Measurements from ENCODE around the gene KRTAP19-7.

The KRTAP19-7 gene, protein sequence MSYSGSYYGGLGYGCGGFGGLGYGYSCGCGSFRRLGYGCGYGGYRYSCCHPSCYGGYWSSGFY

DNA sequence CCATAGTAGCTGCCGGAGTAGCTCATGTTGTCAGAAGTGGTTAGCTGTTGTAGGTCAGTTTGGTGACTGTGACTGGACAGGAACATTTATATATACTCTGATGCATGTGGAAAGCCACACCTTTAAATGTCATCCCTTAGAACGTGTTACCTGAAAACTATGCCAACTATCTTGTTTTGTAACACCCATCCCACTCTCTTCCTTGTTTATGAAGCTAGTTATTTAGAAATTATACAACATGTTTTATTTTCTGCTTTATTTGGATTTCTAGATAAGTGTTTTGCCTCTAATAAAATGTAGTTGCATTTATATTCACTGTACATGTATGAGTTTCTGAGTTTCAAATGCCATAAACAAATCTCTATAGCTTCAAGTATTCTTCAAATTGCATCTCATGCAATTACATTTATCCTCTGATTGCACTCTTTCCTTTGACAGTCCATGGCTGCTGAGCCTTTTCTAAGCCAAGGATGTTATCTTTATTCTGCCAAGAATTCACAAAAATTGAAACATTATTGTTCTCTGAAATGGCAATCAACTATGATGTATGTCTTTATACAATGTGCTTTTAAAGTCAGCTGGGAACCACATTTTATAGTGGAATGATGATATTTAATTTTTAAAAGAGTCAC is at the start of gene KRTAP19-7:
Gene KRTAP19-7 (minus strand): TSS at position 51 of the 632 bp plus-strand sequence. CDS start 25 bp downstream, at position 26.
- no peak for DNase-seq
- in situ Hi-C loops (cut with MboI; ENCODE audit: low pct_unique_long_range_greater_than_20kb, low sequenced_read_pairs), result no loop called here

DNA sequence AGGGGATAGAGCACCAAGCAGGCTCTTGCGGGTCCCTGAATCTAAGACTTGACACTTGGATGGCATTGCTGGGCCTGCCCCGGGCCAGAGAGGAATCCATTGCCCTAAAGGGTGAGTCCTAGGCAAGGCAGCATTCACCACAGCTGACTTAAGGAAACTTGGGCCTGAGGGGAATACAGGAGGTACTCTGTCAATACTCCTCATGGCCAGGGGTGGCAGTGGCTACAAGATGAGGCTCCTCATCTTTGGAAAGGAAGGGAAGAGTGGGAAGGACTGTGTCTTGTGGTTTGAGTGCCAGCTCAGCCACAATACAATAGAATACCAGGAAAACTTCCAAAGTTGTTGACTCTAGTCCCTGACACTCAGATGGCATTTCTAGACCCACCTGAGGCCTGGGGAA is 44.9 kb upstream of the KRTAP19-7 start:
- in situ Hi-C loops (cut with MboI; ENCODE audit: low pct_unique_long_range_greater_than_20kb, low sequenced_read_pairs), result no loop called here
- DNase-seq, result no peak

DNA sequence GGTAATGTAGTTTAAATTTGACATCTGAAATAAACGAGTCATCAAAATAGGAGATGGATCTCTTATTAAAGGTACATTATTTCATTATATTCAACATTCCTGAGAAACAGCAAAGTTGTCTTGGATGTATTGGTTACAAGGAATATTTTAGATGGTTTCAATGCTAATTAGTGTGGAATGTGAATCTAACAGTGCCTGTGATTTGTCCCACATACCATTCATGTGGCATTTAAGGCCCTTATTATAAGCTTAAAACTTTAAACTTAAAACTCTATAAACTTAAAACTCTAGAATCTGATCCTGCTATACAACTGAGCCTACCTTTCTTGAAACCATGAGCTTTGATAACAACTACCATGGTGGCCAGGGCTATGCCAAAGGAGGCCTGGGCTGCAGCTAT is 39.7 kb upstream of the KRTAP19-7 start, which contains the start of gene KRTAP22-1:
Gene KRTAP22-1 (plus strand): TSS at position 301 of the 400 bp plus-strand sequence.
- DNase-seq, result no peak
- in situ Hi-C loops (cut with MboI; ENCODE audit: low pct_unique_long_range_greater_than_20kb, low sequenced_read_pairs), result no loop called here

DNA sequence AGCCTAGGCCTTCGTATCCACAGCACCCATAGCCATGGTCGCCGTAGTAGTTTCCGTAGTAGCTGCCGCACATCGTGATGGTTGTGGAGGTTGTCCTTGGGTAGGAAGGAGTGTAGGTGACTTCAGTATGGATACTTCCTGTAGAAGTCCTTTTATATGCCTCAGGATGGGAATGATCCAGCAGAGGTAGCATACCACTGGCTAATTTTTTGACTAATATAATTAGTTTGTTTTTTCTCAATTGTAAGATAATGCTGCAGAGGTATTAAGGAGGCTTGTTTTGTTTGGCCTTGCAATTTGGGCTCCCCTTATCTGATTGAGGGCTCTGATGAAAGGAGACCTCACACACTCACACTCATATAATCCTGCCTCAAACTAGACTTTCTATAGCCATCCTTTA is 37.7 kb upstream of the KRTAP19-7 start, which contains the start of gene KRTAP6-2:
Gene KRTAP6-2 (minus strand): TSS at position 101 of the 400 bp plus-strand sequence. CDS start 28 bp downstream, at position 73.
- DNase-seq, result no peak
- in situ Hi-C loops (cut with MboI; ENCODE audit: low pct_unique_long_range_greater_than_20kb, low sequenced_read_pairs), result no loop called here

DNA sequence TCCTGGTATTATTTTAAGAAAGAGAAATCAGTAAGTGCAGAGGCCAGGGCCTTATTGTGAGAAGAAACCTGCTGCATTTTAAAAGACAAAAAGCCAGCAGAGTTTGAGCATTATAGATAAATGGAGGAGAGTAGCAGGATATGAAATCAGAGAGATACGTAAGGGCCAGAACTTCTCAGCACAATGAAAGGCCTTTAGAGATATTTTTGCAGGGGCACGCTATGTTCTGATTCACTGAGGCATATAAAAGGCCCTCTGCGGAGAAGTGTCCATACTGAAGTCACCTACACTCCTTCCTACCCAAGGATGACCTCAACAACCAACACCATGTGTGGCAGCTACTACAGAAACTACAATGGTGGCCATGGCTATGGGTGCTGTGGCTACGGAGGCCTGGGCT is 31.0 kb upstream of the KRTAP19-7 start, which contains the start of gene KRTAP6-3:
Gene KRTAP6-3 (plus strand): TSS at position 301 of the 400 bp plus-strand sequence. CDS start 6 bp downstream, at position 307.
- in situ Hi-C loops (cut with MboI; ENCODE audit: low pct_unique_long_range_greater_than_20kb, low sequenced_read_pairs), result no loop called here
- DNase-seq, result no peak

DNA sequence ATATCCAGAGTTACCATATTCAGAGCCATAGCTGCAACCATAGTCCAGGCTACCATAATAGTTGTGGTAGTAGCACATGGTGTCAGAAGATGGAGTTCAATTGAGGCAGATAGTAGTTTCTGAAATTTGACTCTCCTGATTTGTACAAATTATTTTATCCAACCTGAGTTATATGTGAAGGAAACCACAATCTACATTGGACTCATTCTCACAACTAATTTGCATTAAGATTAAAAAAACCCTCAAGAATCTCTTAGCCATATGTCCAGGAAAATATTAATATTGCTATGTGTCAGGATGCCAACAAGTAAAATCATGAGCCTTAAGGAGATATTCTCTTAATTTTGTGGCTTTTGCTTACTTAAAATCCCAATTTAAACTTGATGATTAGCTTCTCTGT is 29.2 kb upstream of the KRTAP19-7 start, which contains the start of gene KRTAP22-2:
Gene KRTAP22-2 (minus strand): TSS at position 101 of the 400 bp plus-strand sequence.
- in situ Hi-C loops (cut with MboI; ENCODE audit: low pct_unique_long_range_greater_than_20kb, low sequenced_read_pairs), result no loop called here
- DNase-seq, result no peak

DNA sequence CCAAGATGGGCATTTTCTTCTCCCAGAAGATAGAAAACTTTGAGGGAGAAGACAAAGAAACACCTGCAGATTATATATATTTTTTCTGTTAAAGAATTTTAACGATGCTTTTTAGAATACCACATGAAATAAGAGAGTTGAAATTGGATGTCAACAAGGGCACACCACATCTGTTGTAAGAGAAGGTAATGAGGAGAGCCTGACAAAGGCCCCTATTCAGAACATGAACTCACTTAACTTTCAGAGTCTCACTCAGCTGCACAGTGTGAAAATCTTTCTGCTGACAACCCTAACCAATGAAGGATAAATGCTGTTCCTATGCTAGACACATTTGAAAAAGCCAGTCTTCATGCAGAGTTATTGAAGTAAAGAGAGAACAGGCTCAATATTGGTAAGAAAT is 21.8 kb upstream of the KRTAP19-7 start:
- in situ Hi-C loops (cut with MboI; ENCODE audit: low pct_unique_long_range_greater_than_20kb, low sequenced_read_pairs), result no loop called here
- DNase-seq, result no peak

DNA sequence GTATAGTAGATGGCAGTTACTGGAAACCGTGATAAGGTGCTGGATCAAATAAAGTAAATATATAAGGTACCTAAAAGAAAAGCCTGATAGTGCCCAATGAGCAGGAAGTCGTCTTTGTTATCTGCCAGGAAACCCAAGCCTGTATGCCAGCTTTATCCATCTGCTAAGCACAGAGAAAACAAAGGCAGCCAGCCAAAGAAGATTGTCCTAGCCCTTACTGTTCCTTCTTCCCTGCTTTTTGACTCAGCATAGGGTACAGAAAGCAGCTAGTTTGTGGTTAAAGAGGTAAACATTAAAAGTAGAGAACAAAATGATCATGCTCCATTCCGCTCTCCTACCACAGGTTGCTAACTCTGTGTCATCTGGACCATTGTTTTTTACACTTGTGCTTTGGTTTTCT is 19.0 kb upstream of the KRTAP19-7 start:
- in situ Hi-C loops (cut with MboI; ENCODE audit: low pct_unique_long_range_greater_than_20kb, low sequenced_read_pairs), result no loop called here
- DNase-seq, result no peak

DNA sequence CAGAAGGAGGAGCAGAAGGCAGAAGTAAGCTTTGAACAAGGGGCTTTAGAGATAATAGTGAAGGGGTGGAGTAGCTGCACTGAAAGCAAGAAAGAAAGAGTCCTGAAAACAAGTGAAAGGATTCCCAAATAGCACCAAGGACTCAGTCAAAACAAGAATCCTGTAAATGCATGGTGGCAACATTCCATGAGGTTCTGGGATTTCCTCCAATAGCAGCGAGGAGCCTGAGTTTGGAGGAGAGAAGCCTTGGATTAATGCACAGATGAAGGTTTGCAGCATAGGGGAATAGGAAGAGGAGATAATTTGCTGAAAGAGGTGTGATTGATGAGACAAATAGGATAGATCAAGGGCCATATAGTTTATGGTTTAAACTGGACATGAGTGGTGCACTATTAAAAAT is 18.2 kb upstream of the KRTAP19-7 start:
- DNase-seq, result no peak

DNA sequence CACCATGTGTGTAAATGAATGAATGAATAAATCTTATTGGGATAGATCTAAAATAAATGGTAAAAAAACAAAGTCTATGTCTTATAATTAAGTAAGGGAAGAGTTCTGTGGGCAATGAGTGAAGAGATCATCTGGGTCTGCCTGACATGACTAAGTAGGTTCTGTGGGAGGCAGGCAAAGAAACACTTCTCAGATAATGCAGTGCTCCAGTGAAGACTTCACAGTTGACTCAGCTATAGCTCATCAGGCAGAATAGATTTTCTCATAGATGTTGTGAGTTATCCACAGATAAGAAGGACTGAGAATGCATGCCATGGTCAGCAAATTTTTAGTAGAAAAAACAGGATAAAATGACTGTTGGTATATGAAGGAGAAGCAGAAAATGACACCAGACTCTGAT is 16.7 kb upstream of the KRTAP19-7 start:
- DNase-seq, result no peak
- in situ Hi-C loops (cut with MboI; ENCODE audit: low pct_unique_long_range_greater_than_20kb, low sequenced_read_pairs), result no loop called here

More for the DNA sequence above, 18.2 kb upstream of the KRTAP19-7 start:
- in situ Hi-C loops (cut with MboI; ENCODE audit: low pct_unique_long_range_greater_than_20kb, low sequenced_read_pairs), result no loop called here

DNA sequence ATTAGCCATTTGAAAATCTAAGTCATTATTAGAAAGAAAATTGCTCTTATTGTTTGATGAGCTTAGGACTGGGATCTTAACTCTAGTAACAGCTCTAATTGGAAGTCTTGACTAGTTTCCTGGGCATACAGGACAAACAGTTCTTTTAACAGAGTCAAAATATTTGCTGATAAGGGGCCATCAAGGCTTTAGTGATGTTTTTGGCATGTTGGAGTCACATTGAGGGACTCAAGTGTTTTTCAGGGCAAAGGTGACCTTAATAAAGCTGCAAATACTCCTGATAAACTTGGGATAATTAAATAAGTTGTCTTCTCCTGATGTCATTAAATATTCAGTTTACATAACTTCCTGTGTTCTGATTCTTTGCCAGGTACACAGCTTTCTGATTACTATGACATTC is 6.5 kb upstream of the KRTAP19-7 start:
- in situ Hi-C loops (cut with MboI; ENCODE audit: low pct_unique_long_range_greater_than_20kb, low sequenced_read_pairs), result no loop called here
- no peak for DNase-seq

DNA sequence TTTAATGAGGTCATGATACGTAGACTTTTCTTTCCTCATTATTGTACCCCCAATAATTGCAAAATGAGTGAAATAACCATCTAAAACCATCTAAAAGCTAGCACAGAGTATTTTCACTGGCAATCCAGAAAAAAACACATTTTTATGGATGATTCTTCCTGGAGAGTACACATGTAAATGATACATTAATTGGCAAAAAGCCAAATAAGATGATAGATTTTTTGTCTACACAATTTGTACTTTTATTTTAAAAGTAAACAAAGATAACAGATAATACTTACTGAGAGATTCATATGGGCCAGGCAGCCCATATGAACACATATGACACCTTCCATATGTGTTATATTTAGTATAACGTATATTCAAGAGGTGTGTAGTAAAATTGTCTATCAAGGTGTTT is 2.5 kb upstream of the KRTAP19-7 start:
- in situ Hi-C loops (cut with MboI; ENCODE audit: low pct_unique_long_range_greater_than_20kb, low sequenced_read_pairs), result no loop called here
- no peak for DNase-seq

DNA sequence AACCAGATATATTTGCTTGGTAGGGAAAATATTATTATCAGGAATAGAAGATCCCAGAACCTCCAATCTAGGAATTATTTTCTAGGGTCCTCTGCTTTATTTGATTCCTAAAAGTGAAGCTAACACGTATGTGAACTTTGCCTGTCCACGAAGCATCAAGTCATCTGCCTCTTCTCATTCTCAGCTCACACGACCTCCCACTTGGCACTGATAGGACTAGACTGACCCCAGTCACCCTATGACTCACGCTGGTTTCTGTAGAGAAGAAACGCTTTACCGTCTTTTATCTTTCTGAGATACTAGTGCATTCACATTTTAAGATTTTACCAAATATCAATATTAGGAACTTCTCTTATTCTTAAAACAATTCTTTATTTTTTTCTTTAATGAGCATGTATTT is 2.0 kb upstream of the KRTAP19-7 start:
- in situ Hi-C loops (cut with MboI; ENCODE audit: low pct_unique_long_range_greater_than_20kb, low sequenced_read_pairs), result no loop called here
- no peak for DNase-seq

DNA sequence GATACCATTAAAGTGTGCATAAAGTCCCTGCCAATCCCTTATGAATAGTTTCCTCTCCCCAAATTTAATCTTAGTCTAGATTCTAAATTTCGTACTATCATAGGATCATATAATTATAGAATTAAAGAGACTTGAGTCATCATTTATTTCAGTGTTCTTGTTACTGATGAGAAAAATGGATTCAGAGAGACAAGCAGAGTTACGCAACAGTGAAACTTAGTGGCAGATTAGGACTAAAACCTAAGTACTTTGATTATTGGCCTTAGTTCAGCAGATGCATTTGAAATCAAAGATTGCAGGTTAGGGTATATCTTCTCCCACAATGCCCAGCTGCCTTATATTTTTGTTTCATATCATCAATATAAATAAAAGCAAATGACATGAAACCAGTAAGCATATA is 843 bp upstream of the KRTAP19-7 start:
- DNase-seq, result no peak
- in situ Hi-C loops (cut with MboI; ENCODE audit: low pct_unique_long_range_greater_than_20kb, low sequenced_read_pairs), result no loop called here

DNA sequence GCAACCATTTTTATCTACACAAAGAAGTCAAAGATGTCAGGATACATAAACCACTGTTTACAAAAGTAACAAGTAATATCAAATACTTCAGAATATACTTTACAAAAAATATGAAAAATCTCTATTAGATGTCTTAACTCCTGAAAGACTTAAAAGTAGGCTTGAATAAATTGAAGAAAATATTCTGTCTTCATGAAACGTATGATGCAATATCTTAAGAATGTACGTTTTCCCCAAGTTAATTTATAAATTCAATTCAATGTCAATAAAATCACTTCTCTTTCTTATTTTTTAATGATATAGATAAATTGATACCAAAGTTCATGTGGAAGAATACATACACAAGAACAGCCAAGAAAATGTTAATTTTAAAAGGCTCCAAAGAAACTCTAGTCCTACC is 6.0 kb downstream of the KRTAP19-7 start:
- DNase-seq, result no peak
- in situ Hi-C loops (cut with MboI; ENCODE audit: low pct_unique_long_range_greater_than_20kb, low sequenced_read_pairs), result no loop called here

DNA sequence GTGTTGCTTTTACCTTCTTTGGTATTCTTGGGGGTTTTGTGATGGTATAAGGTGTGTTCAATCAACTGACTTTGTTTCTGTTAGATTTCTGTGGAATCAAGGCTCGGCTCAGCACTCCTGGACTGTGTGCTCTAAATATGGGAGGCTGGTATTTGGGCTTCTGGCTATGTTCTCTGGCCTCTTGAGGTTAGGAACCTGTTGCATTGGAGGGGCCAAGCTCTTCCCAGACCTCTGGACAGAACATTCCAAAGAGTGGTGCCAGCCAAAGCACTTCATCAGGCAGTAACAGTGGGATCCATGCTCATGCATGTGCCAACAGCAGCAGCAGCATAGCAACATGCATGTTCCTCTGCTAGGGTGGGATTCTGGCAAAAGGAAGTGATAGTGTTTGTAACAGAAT is 8.3 kb downstream of the KRTAP19-7 start:
- in situ Hi-C loops (cut with MboI; ENCODE audit: low pct_unique_long_range_greater_than_20kb, low sequenced_read_pairs), result no loop called here
- DNase-seq, result no peak

DNA sequence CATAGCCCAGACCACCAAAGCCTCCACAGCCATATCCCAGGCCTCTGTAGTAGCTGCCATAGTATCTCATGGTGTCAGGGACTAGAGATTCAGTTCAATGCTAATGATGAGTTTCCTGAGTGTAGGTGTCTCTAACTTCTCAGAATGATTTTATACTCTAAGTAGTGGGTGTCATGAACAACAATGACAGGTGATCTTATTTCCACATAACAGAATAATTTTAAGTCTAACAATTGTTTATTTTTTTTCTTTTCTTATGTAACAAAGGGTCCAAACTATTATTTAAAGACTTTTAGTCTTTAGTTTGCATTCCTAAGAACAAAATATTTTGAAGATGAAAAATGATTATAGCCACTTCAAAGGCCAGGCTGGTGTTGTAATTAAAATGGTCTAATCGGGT is 19.4 kb downstream of the KRTAP19-7 start, which contains the start of gene KRTAP19-6:
Gene KRTAP19-6 (minus strand): TSS at position 101 of the 400 bp plus-strand sequence. CDS start 31 bp downstream, at position 70.
- in situ Hi-C loops (cut with MboI; ENCODE audit: low pct_unique_long_range_greater_than_20kb, low sequenced_read_pairs), result no loop called here
- DNase-seq, result no peak

DNA sequence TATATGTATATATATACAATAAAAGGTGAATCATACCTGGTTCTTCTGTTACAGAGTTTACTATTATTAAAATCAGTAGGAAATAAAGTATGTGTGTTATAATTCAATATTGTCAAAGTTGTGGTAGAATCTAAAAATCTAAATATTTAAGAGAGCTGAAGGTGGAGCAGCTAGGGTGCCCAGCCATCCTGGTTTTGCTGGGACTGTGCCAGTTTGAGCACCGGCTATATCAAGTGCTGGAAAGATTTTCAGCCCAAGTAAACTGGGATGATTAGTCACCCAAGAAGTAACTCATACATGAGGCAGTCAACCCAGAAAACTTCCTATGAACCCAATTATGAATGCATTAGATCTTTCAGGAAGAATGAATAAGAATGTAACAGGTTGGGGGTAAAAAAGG is 42.2 kb downstream of the KRTAP19-7 start:
- DNase-seq, result no peak
- in situ Hi-C loops (cut with MboI; ENCODE audit: low pct_unique_long_range_greater_than_20kb, low sequenced_read_pairs), result no loop called here

DNA sequence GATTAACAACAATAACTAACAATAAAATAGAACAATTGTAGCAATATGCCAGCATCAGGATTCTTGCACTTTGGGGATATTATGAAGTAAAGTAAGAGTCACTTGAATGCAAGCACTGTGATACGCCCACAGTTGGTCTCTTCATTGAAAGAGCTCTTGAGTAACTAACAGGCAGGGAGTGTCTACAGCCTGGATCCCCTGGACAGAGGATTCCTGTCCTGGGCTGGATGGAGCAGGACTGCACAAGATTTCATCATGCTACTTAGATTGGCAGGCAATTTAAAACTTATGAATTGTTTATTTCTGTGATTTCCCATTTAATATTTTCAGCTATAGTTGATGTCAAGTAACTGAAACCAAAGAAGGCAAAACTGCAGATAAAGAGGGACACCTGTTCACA is 45.4 kb downstream of the KRTAP19-7 start:
- in situ Hi-C loops (cut with MboI; ENCODE audit: low pct_unique_long_range_greater_than_20kb, low sequenced_read_pairs), result no loop called here
- DNase-seq, result no peak
